Neuronal stem cell (in vitro differentiated cells): ENCODE data around the gene FSTL3. TPM values are rescaled to one million over a fixed set of nuclear protein-coding genes. Genes with fewer than 3 reads are reported as not detected.
"Not testable (repeated sequence)": the region's sequence is repeated elsewhere in the genome, so short reads cannot be mapped to it uniquely, and the experiment has no call there.

Experiments
- DNase-seq: peaks from one replicate; pipeline ENCODE4 v3.0.0-alpha.2; 2013; ENCODE audit warnings: low spot score
- H2AFZ ChIP-seq: one replicate; pipeline ENCODE4 v1.6.1; 2013; ENCODE audit warnings: mild to moderate bottlenecking, low read length, inconsistent platforms
- H2AK5ac ChIP-seq: 2 replicates; pipeline ENCODE4 v1.6.1; 2013; ENCODE audit warnings: low read depth, mild to moderate bottlenecking, inconsistent platforms, low read length, moderate library complexity, mixed read lengths
- H2BK120ac ChIP-seq: 2 replicates; pipeline ENCODE4 v1.6.1; 2013; ENCODE audit warnings: low read depth, mild to moderate bottlenecking, inconsistent platforms, low read length, moderate library complexity, mixed read lengths
- H2BK12ac ChIP-seq: one replicate; pipeline ENCODE4 v1.6.1; 2013; ENCODE audit warnings: low read length, inconsistent platforms
- H2BK15ac ChIP-seq: 2 replicates; pipeline ENCODE4 v1.6.1; 2013; ENCODE audit warnings: mild to moderate bottlenecking, low read length, inconsistent platforms, mixed read lengths
- H2BK5ac ChIP-seq: one replicate; pipeline ENCODE4 v1.6.1; 2013; ENCODE audit warnings: inconsistent platforms, mild to moderate bottlenecking, low read length, moderate library complexity
- H3K14ac ChIP-seq: one replicate; pipeline ENCODE4 v1.6.1; 2013; ENCODE audit warnings: low read length, inconsistent platforms
- H3K18ac ChIP-seq: 2 replicates; pipeline ENCODE4 v1.6.1; 2013; ENCODE audit warnings: low read length, inconsistent platforms
- H3K23ac ChIP-seq: 2 replicates; pipeline ENCODE4 v1.6.1; 2013; ENCODE audit warnings: low read depth, mild to moderate bottlenecking, mixed read lengths, low read length, inconsistent platforms; ENCODE audit not compliant: poor library complexity
- H3K27ac ChIP-seq: replicated peaks from 3 replicates; pipeline ENCODE4 v1.5.1; 2013; ENCODE audit warnings: low read length, inconsistent platforms
- H3K27me3 ChIP-seq, 3 experiments: 2 replicates each; pipeline ENCODE4 v1.6.1; 2013; ENCODE audit warnings: low read length in 3 of 3, mild to moderate bottlenecking in 2 of 3, inconsistent platforms in 1 of 3, low read depth in 1 of 3, mixed read lengths in 1 of 3, moderate library complexity in 1 of 3; ENCODE audit not compliant: control insufficient read depth in 3 of 3, insufficient read depth in 3 of 3
- H3K36me3 ChIP-seq, 2 donors: replicated peaks in 1 of 2; 2 replicates each; pipeline ENCODE4 v1.6.1; 2013; ENCODE audit warnings: low read length in 2 of 2; ENCODE audit not compliant: control insufficient read depth in 2 of 2, insufficient read depth in 2 of 2
- H3K4ac ChIP-seq: 2 replicates; pipeline ENCODE4 v1.6.1; 2013; ENCODE audit warnings: inconsistent platforms, mild to moderate bottlenecking, low read length, moderate library complexity
- H3K4me1 ChIP-seq, 2 donors: 1 replicate in 1 of 2; 2 replicates in 1 of 2; pipeline ENCODE4 v1.6.1; 2013; ENCODE audit warnings: low read length in 2 of 2, low read depth in 1 of 2; ENCODE audit not compliant: control insufficient read depth in 2 of 2, insufficient read depth in 1 of 2
- H3K4me2 ChIP-seq: one replicate; pipeline ENCODE4 v1.6.1; 2013; ENCODE audit warnings: mild to moderate bottlenecking, low read length, inconsistent platforms; ENCODE audit not compliant: insufficient read depth, poor library complexity, severe bottlenecking
- H3K4me3 ChIP-seq, 2 donors: 2 replicates each; pipeline ENCODE4 v1.5.1; 2013; ENCODE audit warnings: low read length in 2 of 2, mild to moderate bottlenecking in 2 of 2, inconsistent platforms in 1 of 2, moderate library complexity in 1 of 2
- H3K79me1 ChIP-seq: one replicate; pipeline ENCODE4 v1.6.1; 2013; ENCODE audit warnings: low read depth, mild to moderate bottlenecking, inconsistent platforms, low read length, moderate library complexity
- H3K9ac ChIP-seq: one replicate; pipeline ENCODE4 v1.6.1; 2013; ENCODE audit warnings: mild to moderate bottlenecking, low read depth, low read length, inconsistent platforms; ENCODE audit not compliant: poor library complexity
- H3K9me3 ChIP-seq, 2 donors: replicated peaks in 1 of 2; 2 replicates each; pipeline versions ENCODE3 to v1.6.1; 2013; ENCODE audit warnings: low read length in 2 of 2, mild to moderate bottlenecking in 2 of 2, inconsistent platforms in 1 of 2, low read depth in 1 of 2, mixed read lengths in 1 of 2, moderate library complexity in 1 of 2; ENCODE audit not compliant: control insufficient read depth in 2 of 2, insufficient read depth in 1 of 2
- H4K8ac ChIP-seq: one replicate; pipeline ENCODE4 v1.6.1; 2013; ENCODE audit warnings: low read depth, mild to moderate bottlenecking, inconsistent platforms, low read length, moderate library complexity
- H4K91ac ChIP-seq: one replicate; pipeline ENCODE4 v1.6.1; 2013; ENCODE audit warnings: low read length, low read depth, mild to moderate bottlenecking, inconsistent platforms; ENCODE audit not compliant: poor library complexity
- WGBS, 2 donors: extraction: QIAGEN DNeasy Blood & Tissue Kit; methylation state at CpG; one replicate each; pipeline ENCODE4 v1.1.7; 2013; ENCODE audit warnings: missing lambda C conversion rate in 2 of 2, mixed read lengths in 1 of 2; ENCODE audit not compliant: insufficient read length in 2 of 2, insufficient replicate concordance in 1 of 2; ENCODE audit errors: extremely low coverage in 2 of 2; 5-methylcytosine and 5-hydroxymethylcytosine counted together
- polyA plus RNA-seq, 2 experiments: library from polyadenylated mRNA; stranded (reverse); fragments of 200-250 nt; gene quantifications; one replicate each; pipeline ENCODE4 v1.2.3, GENCODE V29; 2013

The FSTL3 gene
- 6.2 TPM for polyA plus RNA-seq (2013, experiment 1 of 2)
- 6.2 TPM for polyA plus RNA-seq (2013, experiment 2 of 2)

GRCh38 chr19:676339-677105, at the start of gene FSTL3:
Gene FSTL3 (plus strand): TSS chr19:676392. CDS start chr19:676424, 32 bp downstream.
- H3K4me3 ChIP-seq: no peak within 1 kb of the TSS

GRCh38 chr19:626566-626965, 49.6 kb upstream of the FSTL3 start:
- not testable (repeated sequence) for DNase-seq, H2AFZ ChIP-seq, H2BK5ac ChIP-seq, H2BK12ac ChIP-seq, H3K79me1 ChIP-seq, H3K9me3 ChIP-seq, H3K27me3 ChIP-seq, H3K4ac ChIP-seq, H2BK120ac ChIP-seq, H3K23ac ChIP-seq, H3K4me2 ChIP-seq, H4K8ac ChIP-seq, H3K27ac ChIP-seq, H3K4me3 ChIP-seq, H3K14ac ChIP-seq, H2BK15ac ChIP-seq, H4K91ac ChIP-seq, H3K18ac ChIP-seq, H2AK5ac ChIP-seq, H3K9ac ChIP-seq
- peaks cover 20 to 72% of the 10 kb centered on the region in 2 donors for H3K36me3 ChIP-seq
- no CpG with 5 or more reads among the region's 7 CpGs for WGBS, 2 donors
- H3K4me1 ChIP-seq: peaks cover 0 to 12% of the 10 kb centered on the region in 2 donors

More at GRCh38 chr19:676339-677105, at the start of gene FSTL3:
- peak within 1 kb of the TSS; percentile 44 for H3K9ac ChIP-seq
- H2AFZ ChIP-seq: peak within 1 kb of the TSS; percentile 73
- H4K8ac ChIP-seq: no peak within 1 kb of the TSS
- H3K18ac ChIP-seq: peak within 1 kb of the TSS; percentile 85
- H3K36me3 ChIP-seq: no peaks in the 10 kb centered on the region
- DNase-seq: no peak
- H2BK12ac ChIP-seq: no peak within 1 kb of the TSS
- H2BK120ac ChIP-seq: no peak within 1 kb of the TSS
- peaks cover 6% of the 10 kb centered on the region for H3K79me1 ChIP-seq
- peak within 1 kb of the TSS; percentile 40 for H3K4me2 ChIP-seq
- no peak within 1 kb of the TSS for H2BK5ac ChIP-seq
- H3K4ac ChIP-seq: no peak within 1 kb of the TSS
- peaks cover 14 to 25% of the 10 kb centered on the region in 2 donors for H3K4me1 ChIP-seq
- H3K23ac ChIP-seq: peak within 1 kb of the TSS; percentile 91
- H4K91ac ChIP-seq: no peak within 1 kb of the TSS
- no peak within 1 kb of the TSS for H2BK15ac ChIP-seq
- H3K27me3 ChIP-seq: peaks cover 2 to 18% (median 18%) of the 10 kb centered on the region in 3 experiments
- WGBS, 2 donors: no CpG with 5 or more reads among the region's 63 CpGs
- H3K9me3 ChIP-seq: no peaks in the 10 kb centered on the region
- no peak within 1 kb of the TSS for H3K27ac ChIP-seq
- H2AK5ac ChIP-seq: peak within 1 kb of the TSS; percentile 98
- H3K14ac ChIP-seq: peak within 1 kb of the TSS; percentile 49

DNA sequence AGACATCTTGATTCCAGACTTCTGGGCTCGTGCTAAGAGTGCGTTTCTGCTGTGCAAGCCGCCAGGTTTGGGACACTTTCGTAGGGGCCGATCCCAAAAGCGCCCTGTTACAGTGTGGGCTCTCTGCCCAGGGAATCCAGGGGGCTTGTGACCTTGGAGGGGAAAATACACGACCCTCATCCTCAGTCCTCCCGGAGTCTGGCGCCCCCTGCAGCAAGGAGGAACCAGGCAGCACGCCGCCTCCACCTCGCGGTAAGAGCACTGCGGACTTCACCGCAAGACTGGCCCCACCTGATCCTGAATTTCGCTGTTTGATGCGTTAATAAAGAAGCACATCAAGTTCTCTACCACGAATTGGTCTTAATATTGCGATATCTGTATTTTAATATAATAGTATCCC, 48.0 kb upstream of the FSTL3 start:
- Histone ChIP-seq H2AFZ (no peak overlapping the region), H3K27me3 (no peaks in the 10 kb centered on the region), H3K18ac (no peak overlapping the region), H3K4me3 (no peak overlapping the region), H3K27ac (no peak overlapping the region), H2BK5ac (no peak overlapping the region), H3K36me3 (peaks cover 13 to 57% of the 10 kb centered on the region in 2 donors), H3K9ac (no peak overlapping the region), H2AK5ac (no peak overlapping the region), H3K14ac (no peak overlapping the region), H2BK120ac (no peak overlapping the region), H3K79me1 (peaks cover 7% of the 10 kb centered on the region), H2BK15ac (no peak overlapping the region), H3K4ac (no peak overlapping the region), H3K23ac (no peak overlapping the region), H3K4me1 (peaks cover 4 to 14% of the 10 kb centered on the region in 2 donors), H4K91ac (no peak overlapping the region), H2BK12ac (no peak overlapping the region), H4K8ac (no peak overlapping the region), H3K9me3 (no peaks in the 10 kb centered on the region), H3K4me2 (no peak overlapping the region)
- DNase-seq: no peak
- no CpG with 5 or more reads among the region's 19 CpGs for WGBS, 2 donors

DNA sequence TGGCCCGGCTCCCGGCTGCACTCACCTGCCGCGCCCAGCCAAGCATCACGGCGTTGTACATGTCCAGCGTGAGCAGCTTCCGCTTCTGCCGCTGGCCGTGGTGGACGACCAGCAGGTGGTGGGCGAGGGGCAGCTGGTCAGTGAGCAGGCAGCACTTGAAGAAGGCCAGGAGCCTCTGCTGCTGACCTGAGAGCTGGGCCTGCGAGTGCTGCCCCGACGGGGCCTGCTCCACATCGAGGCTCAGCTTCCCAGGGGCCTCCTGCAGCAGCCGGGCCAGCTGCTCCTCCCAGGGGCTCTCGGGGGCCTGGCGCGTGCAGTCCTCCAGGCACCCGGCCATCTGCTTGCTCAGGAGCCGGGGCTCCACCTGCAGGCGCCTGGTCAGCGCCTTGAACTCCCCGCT, 46.7 kb upstream of the FSTL3 start:
- H3K36me3 ChIP-seq: peaks cover 11 to 46% of the 10 kb centered on the region in 2 donors
- not testable (repeated sequence) for H3K4ac ChIP-seq, H3K27me3 ChIP-seq, DNase-seq, H2BK120ac ChIP-seq, H3K4me1 ChIP-seq, H4K8ac ChIP-seq, H3K4me2 ChIP-seq, H2AK5ac ChIP-seq, H4K91ac ChIP-seq, H2BK15ac ChIP-seq, H2BK12ac ChIP-seq, H3K4me3 ChIP-seq, H3K27ac ChIP-seq, H3K9me3 ChIP-seq, H3K23ac ChIP-seq, H2AFZ ChIP-seq, H3K18ac ChIP-seq, H2BK5ac ChIP-seq, H3K9ac ChIP-seq
- no CpG with 5 or more reads among the region's 25 CpGs for WGBS, 2 donors
- H3K79me1 ChIP-seq: peaks cover 11% of the 10 kb centered on the region
- H3K14ac ChIP-seq: peak overlapping the region; percentile 38
